Eye (tissue), 1 donor: Measurements from ENCODE around the gene RLN3.
"Not testable (repeated sequence)": the region's sequence is repeated elsewhere in the genome, so short reads cannot be mapped to it uniquely, and the experiment has no call there.

Experiments
- DNase-seq: peaks from one replicate; pipeline ENCODE4 v3.0.0-alpha.2; 2015

The RLN3 gene

DNA sequence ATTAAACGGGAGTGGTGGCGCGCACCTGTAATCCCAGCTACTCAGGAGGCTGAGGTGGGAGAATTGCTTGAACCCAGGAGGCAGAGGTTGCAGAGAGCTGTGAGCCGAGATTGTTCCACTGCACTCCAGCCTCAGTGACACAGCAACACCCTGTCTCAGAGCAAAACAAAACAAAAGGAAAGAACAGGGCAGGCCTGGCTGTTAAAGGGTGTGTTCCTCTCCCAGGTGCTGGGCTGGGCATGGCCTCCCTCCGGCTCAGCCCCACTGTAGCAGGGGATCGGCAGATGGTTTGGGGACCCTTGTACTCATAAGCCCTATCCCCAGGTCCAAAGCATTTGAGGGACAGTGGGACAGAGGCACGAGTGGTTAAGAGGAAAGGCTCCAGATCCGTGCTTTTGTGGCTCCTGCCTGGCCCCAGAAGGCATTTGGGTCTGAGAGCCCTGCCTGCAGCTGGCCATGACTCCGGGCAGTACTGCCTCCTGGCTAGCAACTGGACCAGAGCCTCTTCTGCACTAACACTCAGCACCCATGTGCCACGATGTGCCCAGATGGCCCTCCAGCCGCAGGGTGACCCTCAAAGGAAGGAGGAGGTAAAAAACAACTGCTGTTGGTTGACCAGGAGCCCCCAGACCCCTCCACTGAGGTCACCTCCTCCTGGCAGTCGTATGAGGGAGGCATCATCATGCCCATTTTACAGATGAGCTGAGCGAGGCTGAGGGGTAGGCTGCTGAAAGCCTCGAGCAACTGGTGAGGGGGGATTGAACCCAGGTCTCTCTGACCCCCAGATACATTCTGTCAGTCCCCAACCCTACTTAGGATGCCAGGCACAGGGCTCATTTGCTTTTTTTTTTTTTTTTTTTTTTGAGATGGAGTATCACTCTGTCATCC is 31.8 kb upstream of the RLN3 start:
- DNase-seq: no peak

DNA sequence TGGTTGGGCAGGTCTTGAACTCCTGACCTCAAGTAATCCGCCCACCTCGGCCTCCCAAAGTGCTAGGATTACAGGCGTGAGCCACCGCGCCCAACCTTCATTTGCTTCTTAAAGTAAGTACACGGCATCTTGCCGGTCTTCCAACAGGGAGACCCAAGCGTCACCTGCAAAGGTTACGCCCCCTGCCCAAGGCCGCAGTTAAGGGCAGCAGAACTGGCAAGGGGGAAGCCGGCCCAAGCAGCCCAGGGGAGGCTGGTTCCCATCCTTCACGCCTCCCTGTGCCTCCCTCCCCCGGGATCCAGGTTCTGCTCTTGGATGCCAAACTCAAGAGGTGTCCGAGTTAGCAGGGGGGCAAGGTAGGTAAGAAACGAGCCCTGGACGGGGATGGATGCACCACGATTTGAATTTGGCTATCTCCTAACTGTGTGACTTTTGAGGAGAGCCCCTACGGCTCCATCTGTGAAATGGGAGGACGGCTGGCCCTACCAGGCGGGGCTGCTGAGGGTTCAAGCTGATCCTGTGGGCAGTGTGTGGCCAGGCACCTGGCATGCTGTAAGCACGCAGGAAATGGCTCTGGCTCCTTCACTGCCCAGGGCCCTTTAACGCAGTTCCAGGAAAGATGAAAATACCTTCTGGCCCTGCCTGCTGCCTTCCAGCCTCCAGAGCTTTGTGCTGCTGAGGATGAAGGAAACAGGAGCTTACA is 30.9 kb upstream of the RLN3 start:
- no peak for DNase-seq

DNA sequence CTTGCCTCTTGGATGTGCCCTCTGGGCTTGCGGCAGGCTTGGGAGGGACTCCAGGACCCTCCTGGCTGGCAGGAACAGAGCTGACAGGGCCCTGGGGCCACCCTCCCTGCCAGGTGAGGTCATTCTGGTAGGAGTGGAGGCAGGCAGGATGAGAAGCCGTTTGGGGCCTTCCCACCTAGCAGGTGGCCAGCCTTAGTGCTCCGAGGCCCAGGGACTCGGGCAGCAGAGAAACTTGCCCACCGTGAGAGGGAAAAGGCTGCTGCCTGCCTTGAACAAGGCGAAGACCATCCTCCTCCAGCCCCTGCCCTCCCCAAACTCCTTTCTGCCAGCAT is 30.4 kb upstream of the RLN3 start:
- DNase-seq: no peak

DNA sequence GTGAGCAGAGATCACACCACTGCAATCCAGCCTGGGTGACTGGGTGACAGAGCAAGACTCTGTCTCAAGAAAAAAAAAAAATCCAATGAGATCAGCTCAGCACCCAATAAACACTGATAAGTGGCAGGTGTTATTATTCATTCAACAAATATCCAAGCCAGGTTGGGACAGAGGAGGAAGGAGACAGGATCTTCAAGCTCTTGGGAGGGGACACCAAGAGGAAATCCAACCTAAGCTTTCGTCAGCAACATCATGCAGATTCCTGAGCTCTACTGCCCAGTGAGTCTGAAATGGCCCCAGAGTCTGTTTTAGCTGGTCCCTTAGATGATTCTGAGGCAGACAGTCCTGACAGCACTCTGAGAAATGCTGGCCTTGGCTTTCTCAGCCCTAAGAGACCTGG is 29.5 kb upstream of the RLN3 start:
- no peak for DNase-seq

DNA sequence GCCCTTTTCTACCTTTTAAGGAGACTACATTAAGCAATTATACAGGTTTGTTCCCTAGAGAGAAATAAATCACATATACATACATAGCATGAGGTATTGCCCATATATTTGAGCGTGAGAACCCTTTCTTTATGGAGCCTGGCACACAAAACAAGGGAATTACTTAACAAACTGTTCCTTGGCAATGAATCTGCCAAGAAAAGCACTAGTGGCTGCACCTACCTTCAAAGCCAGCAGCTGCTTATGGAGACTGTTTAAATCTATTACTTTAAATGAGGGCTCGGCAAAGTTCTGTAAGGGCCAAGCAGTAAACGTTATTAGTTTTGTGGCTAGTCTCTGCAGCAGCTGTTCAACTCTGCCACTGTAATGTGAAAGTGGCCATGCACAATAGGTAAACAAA is 28.9 kb upstream of the RLN3 start:
- DNase-seq: no peak

DNA sequence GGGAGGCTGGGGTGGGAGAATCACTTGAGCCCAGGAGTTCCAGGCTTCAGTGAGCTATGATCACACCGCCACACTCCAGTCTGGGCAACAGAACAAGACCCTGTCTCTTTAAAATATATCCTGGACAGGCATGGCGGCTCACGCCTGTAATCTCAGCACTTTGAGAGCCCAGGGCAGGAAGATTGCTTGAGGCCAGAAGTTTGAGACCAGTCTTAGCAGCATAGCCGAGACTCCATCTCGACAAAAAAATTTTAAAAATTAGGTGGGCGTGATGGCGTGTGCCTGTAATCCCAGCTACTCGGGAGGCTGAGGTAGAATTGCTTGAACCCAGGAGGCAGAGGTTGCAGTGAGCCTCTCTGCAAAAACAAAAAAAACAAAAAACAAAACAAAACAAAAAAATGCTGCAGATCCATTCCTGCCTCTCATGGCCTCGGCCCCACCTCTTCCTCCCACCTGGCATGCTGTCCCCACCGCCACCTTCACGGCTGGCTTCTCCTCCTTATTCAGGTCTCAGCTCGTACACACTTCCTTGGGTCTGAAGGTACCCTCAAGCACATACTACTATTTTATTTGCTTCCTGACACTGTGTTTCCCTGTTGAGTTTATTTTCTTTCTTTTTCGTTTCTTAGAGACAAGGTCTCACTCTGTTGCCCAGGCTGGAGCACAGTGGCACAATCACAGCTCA is 27.1 kb upstream of the RLN3 start:
- no peak for DNase-seq

DNA sequence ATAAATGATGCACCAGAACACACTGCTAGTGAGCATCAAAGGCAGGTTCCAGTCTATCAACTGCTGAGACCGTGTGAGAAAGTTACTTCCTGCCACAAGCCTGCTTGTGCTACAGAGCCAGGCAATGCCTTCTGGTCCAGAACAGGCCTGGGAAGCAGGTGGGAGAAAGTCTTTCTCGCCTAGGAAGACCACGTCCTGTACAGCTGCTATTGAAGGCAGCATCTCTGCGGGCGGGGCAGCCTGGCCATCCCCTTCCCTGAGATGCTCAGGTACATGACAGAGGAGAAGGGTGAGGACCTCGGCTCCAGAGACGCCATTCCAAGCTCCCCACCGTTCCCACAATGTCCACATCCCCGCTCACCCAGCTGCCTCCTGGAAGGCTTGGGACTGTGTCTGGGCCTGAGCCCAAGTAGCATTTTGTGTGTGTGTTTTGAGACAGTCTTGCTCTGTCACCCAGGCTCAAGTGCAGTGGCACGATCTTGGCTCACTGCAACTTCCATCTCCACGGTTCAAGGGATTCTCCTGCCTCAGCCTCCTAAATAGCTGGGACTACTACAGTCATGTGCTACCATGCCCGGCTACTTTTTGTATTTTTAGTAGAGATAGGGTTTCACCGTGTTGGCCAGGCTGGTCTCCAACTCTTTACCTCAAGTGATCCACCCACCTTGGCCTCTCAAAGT is 25.2 kb upstream of the RLN3 start:
- DNase-seq: no peak

DNA sequence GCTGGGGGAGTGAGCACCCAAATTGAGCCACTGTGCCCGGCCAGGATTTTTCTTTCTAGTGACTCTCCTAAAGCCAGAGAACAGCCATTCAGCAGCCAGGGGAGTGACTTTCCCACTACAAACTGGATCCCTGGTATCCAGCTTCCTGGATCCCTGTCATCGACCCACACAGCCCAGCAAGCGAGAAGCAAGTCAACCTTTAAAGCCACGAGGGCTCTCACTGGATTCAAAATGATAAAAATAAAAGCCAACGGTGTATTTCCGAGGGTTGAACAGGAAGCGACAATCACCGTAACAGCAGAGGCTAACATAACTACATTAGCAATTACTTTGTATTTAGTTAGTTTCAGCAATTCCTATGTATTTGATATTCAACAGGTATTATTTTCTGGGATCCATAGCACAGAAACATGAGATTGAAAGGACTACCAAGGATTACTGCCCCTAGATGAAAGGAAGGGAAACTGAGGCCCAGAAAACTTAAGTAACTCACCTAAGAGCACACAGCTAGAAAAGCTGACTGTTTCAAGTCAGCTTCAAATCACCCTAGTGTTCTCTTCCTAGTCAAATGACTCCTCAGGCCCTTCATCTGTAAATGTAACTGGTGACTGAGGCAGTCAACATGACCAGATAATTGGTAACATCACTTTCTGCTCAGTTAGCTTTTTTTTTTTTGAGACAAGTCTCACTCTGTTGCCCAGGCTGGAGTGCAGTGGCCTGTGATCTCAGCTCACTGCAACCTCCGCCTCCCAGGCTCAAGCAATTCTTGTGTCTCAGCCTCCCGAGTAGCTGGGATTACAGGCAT is 24.5 kb upstream of the RLN3 start:
- no peak for DNase-seq

DNA sequence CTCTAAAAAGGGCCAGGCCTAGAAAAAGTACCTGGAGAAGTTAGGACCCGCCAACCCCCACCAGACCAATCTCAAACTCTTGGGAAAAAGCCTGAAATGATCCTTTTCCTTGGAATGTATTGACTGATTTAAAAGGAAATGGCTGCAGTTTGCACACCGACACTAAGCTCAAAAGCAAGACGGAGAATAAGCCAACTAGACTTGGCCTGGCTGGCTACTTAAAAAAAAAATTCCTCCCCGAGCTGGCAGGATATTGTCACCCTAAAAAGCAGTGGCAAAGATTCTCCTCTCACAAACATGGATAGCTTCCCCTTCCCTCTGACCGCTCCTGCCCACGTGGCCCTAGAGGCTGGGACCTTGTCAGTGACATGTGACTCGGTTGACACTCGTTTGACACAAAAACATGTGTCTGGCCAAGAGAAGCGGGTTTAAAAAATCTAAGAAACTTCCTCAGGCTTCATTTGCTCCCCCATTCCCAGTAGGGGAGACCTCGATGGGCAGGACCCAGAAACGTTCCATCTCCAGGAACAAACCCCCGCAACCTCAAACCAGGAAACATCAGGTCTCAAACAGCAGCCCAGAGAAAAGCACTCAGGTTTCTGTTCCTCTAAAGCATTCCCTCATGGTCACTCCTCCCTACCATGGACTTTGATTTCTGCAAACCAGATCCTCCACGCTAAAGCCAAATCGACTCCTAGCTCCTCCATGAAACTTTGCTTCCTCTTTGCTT is 23.2 kb upstream of the RLN3 start:
- no peak for DNase-seq

DNA sequence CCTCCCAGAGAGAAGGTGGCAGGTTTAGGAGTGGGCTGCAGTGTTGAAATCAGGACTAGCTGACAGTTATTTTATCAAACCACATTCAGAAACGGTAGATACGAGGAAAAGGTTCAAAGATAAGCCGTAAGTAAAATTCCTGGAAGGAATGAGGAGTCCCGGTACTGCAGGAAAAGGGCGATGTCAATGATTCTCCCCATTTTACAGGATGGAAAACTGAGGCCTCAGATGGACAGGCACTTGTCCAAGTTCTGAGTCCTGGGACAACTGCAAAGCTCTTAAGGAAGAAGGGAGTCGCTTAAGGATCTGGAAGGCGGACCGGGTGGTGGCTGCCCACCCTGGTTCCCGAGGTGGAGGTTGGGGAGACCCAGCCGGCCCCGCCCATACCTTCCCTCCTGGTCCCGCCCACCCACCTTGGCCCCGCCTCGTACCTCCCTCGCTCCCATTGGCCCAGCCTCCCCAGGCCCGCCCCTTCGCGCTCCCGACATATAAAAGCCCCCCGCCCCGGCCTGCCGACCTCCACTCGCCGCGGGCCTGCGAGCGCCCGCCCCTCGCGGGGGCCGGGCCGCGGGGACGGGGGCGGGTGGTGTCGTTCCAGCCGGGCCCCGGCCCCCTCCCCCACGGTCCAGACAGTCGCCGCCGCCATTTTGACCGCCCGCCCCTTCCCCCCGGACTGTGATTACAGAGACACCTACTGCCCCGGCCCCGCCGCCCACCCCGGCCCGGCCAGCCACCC is 22.4 kb upstream of the RLN3 start:
- DNase-seq: peak; percentile 96

DNA sequence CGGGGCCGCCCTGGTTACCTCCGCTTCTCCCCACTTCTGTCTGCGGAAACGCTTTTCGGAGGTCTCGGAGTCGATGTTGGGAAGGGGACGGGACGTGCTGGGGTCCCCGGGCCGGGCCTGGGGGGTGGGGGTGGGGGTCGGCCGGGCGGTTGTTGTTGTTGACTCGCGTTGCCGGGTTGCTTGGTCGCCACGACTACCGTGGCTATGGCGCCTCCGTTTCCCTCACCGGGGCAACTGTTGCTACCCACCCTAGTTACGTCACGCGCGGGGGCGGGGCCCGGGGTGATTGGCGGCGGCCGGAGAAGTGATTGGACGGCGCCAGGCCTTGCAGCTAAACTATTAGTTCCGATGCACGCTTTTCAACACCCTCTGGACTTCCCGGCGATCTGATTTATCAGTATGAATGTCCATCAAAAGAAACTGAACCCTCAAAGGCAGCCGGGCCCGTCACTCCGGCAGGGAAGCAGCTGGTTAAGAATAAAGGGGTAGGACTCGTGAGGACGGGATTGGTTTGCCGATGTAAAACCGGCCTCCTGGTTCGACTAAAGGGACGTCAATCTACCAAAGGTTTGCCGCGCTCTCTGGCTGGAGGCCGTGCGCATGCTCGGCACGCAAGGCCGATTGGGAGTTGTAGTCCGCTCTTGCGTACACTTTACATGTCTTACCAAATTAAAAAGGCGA is 21.7 kb upstream of the RLN3 start, which contains the start of gene RFX1:
RFX1 (minus strand) TSS at position 236 of the 681 bp plus-strand sequence. CDS start 12,477 bp downstream, outside the sequence.
- DNase-seq: peak; percentile 100

DNA sequence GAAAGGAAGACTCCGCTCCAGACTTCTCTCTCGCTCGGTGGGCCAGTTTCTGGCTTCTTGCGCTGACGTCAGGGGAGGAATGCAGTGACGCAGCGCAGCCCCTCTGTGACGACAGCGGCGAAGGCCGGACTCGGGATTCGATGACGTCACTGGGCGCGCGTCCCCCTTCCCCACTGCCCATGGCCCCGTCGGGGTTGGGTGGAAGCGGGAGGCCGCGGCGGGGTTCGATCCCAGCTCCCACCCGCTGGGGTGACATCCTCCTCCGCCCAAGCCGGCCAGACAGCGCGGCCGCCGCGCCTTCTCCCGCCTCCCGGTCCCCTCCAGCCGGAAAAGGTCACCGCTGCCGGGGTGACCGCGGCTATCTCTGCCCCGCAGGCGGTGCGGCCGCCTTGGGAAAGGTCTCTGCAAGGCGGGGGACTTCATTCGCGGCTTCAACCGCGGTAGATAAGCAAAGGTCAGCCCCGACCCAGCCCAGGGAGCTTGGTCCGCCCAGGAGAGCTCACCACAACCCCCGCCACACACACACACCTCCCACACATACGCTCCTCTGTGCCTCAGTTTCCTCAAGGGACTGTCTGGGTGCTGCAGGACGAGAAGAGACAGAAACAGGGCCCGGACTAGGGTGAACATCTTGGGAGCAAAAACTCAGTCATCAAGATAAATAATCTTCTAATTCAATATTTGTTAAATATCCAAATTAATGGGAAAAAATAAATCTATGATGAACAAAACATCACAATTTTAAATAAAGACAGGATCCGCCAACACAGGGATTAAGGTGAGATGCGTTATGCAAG is 21.0 kb upstream of the RLN3 start:
- DNase-seq: no peak

DNA sequence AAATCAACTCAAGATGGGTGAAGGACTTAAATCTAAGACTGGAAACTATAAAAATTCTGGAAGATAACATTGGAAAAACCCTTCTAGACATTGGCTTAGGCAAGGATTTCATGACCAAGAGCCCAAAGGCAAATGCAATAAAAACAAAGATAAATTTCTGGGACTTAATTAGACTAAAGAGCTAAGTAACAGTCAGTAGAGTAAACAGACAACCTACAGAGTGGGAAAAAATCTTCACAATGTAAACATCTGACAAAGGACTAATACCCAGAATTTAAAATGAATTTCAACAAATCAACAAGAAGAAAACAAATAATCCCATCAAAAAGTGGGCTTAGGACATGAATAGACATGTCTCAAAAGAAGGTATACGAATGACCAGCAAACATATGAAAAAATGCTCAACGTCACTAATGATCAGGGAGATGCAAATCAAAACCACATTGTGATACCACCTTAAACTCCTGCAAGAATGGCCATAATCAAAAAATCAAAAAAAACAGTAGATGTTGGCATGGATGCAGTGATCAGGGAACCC is 15.5 kb upstream of the RLN3 start:
- no peak for DNase-seq

DNA sequence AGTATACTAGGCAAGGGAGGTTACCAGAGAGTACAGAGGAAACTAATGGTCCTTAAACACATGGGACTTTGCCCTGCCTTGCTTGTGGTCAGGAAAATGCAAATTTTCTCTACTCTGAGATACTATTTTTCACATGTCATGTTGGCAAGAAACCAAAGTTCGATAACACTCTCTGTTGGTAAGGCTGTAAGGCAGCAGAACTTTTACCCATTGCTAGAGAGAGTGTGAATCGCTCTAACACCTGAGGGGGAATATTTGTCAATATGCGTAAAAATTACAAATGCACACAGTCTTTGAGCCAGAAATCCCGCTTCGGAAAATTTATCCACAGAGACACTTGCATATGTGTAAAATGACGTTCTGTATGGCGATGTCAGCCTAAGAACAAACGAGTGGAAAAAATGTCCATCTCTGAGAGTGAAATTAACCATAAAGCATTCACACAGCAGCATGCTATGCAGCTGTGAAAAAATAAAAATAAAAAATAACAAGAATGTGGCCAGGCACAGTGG is 12.4 kb upstream of the RLN3 start:
- no peak for DNase-seq

DNA sequence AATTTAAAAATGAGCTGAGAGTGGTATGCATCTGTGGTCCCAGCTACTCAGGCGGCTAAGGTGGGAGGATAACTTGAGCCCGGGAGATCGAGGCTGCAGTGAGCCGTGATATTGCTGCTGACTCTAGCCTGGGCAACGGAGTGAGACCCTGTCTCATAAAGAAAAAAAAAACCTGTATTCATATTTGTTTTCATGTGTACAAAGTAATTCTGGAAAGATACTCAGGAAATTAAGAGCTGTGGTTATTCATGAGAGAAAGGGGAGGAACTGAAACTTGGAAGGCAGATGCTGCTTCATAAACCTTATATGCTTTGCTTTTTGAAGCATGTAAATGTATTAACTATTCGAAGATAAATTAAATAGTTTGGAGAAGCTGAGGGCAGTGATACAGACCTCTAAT is 8.8 kb upstream of the RLN3 start:
- no peak for DNase-seq

DNA sequence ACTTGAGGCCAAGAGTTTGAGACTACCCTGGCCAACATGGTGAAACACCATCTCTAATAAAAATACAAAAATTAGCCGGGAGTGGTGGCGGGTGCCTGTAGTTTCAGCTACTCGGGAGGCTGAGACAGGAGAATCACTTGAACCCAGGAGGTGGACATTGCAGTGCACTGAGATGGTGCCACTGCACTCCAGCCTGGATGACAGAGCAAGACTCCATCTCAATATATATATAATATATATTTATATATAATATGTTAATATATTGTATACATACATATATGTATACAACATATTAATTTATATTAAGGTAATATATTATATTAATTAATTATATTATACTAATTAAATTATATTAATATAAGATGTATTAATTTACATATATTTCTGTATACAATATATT is 8.2 kb upstream of the RLN3 start:
- DNase-seq: not testable (repeated sequence)

DNA sequence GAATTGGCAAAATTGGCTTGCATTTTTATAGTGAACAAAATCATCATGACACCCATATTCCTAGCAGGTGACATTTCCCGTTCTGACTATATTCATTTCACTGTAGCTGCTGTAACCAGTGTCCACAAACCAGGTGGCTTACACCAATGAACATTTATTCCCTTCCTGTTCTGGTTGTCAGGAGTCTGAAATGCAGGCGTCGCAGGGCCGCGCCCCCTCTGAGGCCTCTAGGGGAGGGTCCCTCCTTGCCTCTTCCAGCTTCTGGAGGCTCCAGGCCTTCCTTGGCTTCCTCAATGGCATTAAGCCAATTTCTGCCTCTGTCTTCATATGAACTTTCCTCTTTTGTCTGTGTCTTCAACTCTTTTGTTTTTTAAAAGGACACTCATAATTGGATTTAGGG is 6.5 kb upstream of the RLN3 start:
- peak; percentile 29 for DNase-seq

DNA sequence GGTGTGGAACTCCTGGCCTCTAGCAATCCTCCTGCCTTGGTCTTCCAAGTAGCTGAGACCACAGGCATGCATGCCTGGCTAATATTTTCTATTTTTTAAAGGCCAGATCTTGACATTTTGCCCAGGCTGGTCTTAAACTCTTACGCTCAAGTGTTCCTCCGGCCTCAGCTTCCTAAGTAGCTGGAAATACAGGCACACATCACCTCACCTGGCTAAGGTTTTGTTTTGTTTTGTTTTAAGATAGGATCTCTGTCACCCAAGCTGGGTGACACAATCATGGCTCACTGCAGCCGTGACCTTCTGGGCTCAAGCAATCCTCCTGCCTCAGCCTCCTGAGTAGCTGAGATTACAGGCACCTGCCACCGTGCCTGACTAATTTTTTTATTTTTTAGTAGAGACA is 5.5 kb upstream of the RLN3 start:
- DNase-seq: no peak
